HEK293 (cell line): ENCODE data around the gene ARFRP1.

Experiments used
- KLF10 ChIP-seq: fragments of 450-650 bp; IDR thresholded peaks from 2 replicates; pipeline ENCODE4 v1.5.1; 2018; ENCODE audit warnings: missing biosample characterization, mild to moderate bottlenecking, missing genetic modification characterization
- KLF16 ChIP-seq: fragments of 450-650 bp; formaldehyde crosslinking; IDR thresholded peaks from 2 replicates; pipeline ENCODE4 v1.5.1; 2017; ENCODE audit warnings: missing biosample characterization, missing genetic modification characterization
- SETDB1 ChIP-seq: IDR thresholded peaks from one replicate; pipeline ENCODE4 v1.6.1; 2017; ENCODE audit warnings: mild to moderate bottlenecking, low read length, moderate library complexity, mixed read lengths; ENCODE audit not compliant: insufficient read length
- SP3 ChIP-seq: fragments of 450-650 bp; formaldehyde crosslinking; IDR thresholded peaks from 2 replicates; pipeline ENCODE4 v1.5.1; 2016; ENCODE audit warnings: missing biosample characterization, missing genetic modification characterization
- ZBTB48 ChIP-seq: fragments of 450-650 bp; formaldehyde crosslinking; IDR thresholded peaks from 2 replicates; pipeline ENCODE4 v1.5.1; 2016; ENCODE audit warnings: missing biosample characterization, missing genetic modification characterization
- ZFP3 ChIP-seq: fragments of 450-650 bp; formaldehyde crosslinking; IDR thresholded peaks from 2 replicates; pipeline ENCODE4 v1.5.1; 2016; ENCODE audit warnings: low read depth, missing biosample characterization, missing genetic modification characterization
- ZNF24 ChIP-seq: fragments of 450-650 bp; formaldehyde crosslinking; IDR thresholded peaks from 2 replicates; pipeline ENCODE4 v1.5.1; 2016; ENCODE audit warnings: missing biosample characterization, missing genetic modification characterization
- ZNF426 ChIP-seq: fragments of 450-650 bp; formaldehyde crosslinking; IDR thresholded peaks from 2 replicates; pipeline ENCODE4 v1.5.1; 2017; ENCODE audit warnings: missing biosample characterization, missing genetic modification characterization, mild to moderate bottlenecking, inconsistent platforms, moderate library complexity
- ZNF558 ChIP-seq: fragments of 450-650 bp; formaldehyde crosslinking; IDR thresholded peaks from 2 replicates; pipeline ENCODE4 v1.5.1; 2016; ENCODE audit warnings: missing biosample characterization, missing genetic modification characterization
- ZNF610 ChIP-seq: fragments of 450-650 bp; formaldehyde crosslinking; IDR thresholded peaks from 2 replicates; pipeline ENCODE4 v1.5.1; 2016; ENCODE audit warnings: missing biosample characterization, missing genetic modification characterization, borderline replicate concordance
- ZNF658 ChIP-seq: fragments of 450-650 bp; formaldehyde crosslinking; IDR thresholded peaks from 2 replicates; pipeline ENCODE4; 2016; ENCODE audit warnings: missing biosample characterization, missing genetic modification characterization
- ZNF677 ChIP-seq: fragments of 450-650 bp; IDR thresholded peaks from 2 replicates; pipeline ENCODE4 v1.5.0; 2018; ENCODE audit warnings: missing biosample characterization, mild to moderate bottlenecking, missing genetic modification characterization, moderate library complexity
- ZNF76 ChIP-seq: fragments of 450-650 bp; formaldehyde crosslinking; IDR thresholded peaks from 2 replicates; pipeline ENCODE4; 2016; ENCODE audit warnings: low read depth, missing biosample characterization, missing genetic modification characterization, borderline replicate concordance
- ZNF776 ChIP-seq: fragments of 450-650 bp; formaldehyde crosslinking; IDR thresholded peaks from 2 replicates; pipeline ENCODE4 v1.5.0; 2017; ENCODE audit warnings: missing biosample characterization, missing genetic modification characterization, borderline replicate concordance
- ZNF843 ChIP-seq: fragments of 450-650 bp; formaldehyde crosslinking; IDR thresholded peaks from 2 replicates; pipeline ENCODE4 v1.5.1; 2016; ENCODE audit warnings: missing biosample characterization, missing genetic modification characterization
- TF ChIP-seq, protein P1 (sequence below): fragments of 450-650 bp; formaldehyde crosslinking; IDR thresholded peaks from 2 replicates; pipeline ENCODE4 v1.5.1; 2016; ENCODE audit warnings: missing biosample characterization, missing genetic modification characterization
- TF ChIP-seq, protein P2 (sequence below): fragments of 450-650 bp; formaldehyde crosslinking; IDR thresholded peaks from 2 replicates; pipeline ENCODE4 v1.5.0; 2017; ENCODE audit warnings: missing biosample characterization, missing genetic modification characterization, borderline replicate concordance
- TF ChIP-seq, protein P3 (sequence below): fragments of 450-650 bp; IDR thresholded peaks from 2 replicates; pipeline ENCODE4 v1.5.1; 2018; ENCODE audit warnings: missing biosample characterization, mild to moderate bottlenecking, missing genetic modification characterization
- TF ChIP-seq, protein P4 (sequence below): fragments of 450-650 bp; formaldehyde crosslinking; IDR thresholded peaks from 2 replicates; pipeline ENCODE4 v1.5.1; 2017; ENCODE audit warnings: missing biosample characterization, missing genetic modification characterization
- TF ChIP-seq, protein P5 (sequence below): fragments of 450-650 bp; formaldehyde crosslinking; IDR thresholded peaks from 2 replicates; pipeline ENCODE4 v1.5.1; 2017; ENCODE audit warnings: missing biosample characterization, mild to moderate bottlenecking, missing genetic modification characterization, moderate library complexity
- TF ChIP-seq, protein P6 (sequence below): sonication (generic); formaldehyde crosslinking; IDR thresholded peaks from 2 replicates; pipeline ENCODE4 v1.8.1; 2022; ENCODE audit warnings: mild to moderate bottlenecking, moderate library complexity, missing genetic modification reagents
- TF ChIP-seq, protein P7 (sequence below): fragments of 450-650 bp; formaldehyde crosslinking; IDR thresholded peaks from 2 replicates; pipeline ENCODE4 v1.5.1; 2016; ENCODE audit warnings: missing biosample characterization, missing genetic modification characterization

The ARFRP1 gene

DNA sequence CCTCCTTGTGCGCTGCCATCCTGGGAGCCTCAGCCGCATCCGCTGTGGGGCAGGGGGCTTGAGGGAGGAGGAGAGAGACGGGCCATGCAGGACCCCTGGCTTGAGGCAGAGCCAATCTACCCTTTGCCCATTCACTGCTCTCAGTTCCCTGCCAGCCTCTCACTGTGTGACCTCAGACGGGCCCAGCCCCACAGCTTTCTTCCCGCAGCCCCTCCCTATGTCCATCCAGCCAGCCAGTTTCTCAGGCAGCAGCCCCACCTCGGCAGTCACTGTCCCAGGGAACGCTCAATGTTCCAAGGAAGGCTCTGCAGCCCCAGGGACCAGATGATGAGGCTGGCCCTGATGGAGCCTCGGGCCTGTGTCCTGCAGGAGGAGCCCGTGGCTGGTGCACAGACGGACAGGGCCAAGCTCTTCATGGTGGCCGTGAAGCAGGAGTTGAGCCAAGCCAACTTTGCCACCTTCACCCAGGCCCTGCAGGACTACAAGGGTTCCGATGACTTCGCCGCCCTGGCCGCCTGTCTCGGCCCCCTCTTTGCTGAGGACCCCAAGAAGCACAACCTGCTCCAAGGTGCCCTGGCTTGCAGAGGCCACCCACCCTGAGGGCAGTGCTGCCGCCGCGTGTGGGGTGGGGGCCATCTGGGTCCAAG, 15.2 kb downstream of the ARFRP1 start (continued):
- TF ChIP-seq SP3 (no peak), ZNF658 (no peak), ZNF776 (tag by site-specific recombination) (no peak), ZNF677 (tag by site-specific recombination) (peak; percentile 66; the same call in 1 of the 2 replicates), ZNF426 (tag by site-specific recombination) (no peak), ZNF558 (tag by site-specific recombination) (no peak), ZFP3 (tag by site-specific recombination) (no peak), ZNF610 (tag by site-specific recombination) (no peak), KLF16 (tag by site-specific recombination) (no peak), ZNF76 (tag by site-specific recombination) (no peak), ZNF843 (tag by site-specific recombination) (no peak), SETDB1 (no peak), ZNF24 (tag by site-specific recombination) (no peak), ZBTB48 (tag by site-specific recombination) (peak; percentile 95), KLF10 (tag by site-specific recombination) (no peak)
- TF ChIP-seq, protein P1, sequence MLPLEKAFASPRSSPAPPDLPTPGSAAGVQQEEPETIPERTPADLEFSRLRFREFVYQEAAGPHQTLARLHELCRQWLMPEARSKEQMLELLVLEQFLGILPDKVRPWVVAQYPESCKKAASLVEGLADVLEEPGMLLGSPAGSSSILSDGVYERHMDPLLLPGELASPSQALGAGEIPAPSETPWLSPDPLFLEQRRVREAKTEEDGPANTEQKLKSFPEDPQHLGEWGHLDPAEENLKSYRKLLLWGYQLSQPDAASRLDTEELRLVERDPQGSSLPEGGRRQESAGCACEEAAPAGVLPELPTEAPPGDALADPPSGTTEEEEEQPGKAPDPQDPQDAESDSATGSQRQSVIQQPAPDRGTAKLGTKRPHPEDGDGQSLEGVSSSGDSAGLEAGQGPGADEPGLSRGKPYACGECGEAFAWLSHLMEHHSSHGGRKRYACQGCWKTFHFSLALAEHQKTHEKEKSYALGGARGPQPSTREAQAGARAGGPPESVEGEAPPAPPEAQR (tag by site-specific recombination), result no peak
- TF ChIP-seq, protein P2, sequence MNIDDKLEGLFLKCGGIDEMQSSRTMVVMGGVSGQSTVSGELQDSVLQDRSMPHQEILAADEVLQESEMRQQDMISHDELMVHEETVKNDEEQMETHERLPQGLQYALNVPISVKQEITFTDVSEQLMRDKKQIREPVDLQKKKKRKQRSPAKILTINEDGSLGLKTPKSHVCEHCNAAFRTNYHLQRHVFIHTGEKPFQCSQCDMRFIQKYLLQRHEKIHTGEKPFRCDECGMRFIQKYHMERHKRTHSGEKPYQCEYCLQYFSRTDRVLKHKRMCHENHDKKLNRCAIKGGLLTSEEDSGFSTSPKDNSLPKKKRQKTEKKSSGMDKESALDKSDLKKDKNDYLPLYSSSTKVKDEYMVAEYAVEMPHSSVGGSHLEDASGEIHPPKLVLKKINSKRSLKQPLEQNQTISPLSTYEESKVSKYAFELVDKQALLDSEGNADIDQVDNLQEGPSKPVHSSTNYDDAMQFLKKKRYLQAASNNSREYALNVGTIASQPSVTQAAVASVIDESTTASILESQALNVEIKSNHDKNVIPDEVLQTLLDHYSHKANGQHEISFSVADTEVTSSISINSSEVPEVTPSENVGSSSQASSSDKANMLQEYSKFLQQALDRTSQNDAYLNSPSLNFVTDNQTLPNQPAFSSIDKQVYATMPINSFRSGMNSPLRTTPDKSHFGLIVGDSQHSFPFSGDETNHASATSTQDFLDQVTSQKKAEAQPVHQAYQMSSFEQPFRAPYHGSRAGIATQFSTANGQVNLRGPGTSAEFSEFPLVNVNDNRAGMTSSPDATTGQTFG (tag by site-specific recombination), result no peak
- TF ChIP-seq, protein P3, sequence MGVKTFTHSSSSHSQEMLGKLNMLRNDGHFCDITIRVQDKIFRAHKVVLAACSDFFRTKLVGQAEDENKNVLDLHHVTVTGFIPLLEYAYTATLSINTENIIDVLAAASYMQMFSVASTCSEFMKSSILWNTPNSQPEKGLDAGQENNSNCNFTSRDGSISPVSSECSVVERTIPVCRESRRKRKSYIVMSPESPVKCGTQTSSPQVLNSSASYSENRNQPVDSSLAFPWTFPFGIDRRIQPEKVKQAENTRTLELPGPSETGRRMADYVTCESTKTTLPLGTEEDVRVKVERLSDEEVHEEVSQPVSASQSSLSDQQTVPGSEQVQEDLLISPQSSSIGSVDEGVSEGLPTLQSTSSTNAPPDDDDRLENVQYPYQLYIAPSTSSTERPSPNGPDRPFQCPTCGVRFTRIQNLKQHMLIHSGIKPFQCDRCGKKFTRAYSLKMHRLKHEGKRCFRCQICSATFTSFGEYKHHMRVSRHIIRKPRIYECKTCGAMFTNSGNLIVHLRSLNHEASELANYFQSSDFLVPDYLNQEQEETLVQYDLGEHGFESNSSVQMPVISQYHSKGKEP (tag by site-specific recombination), result no peak
- TF ChIP-seq, protein P4, sequence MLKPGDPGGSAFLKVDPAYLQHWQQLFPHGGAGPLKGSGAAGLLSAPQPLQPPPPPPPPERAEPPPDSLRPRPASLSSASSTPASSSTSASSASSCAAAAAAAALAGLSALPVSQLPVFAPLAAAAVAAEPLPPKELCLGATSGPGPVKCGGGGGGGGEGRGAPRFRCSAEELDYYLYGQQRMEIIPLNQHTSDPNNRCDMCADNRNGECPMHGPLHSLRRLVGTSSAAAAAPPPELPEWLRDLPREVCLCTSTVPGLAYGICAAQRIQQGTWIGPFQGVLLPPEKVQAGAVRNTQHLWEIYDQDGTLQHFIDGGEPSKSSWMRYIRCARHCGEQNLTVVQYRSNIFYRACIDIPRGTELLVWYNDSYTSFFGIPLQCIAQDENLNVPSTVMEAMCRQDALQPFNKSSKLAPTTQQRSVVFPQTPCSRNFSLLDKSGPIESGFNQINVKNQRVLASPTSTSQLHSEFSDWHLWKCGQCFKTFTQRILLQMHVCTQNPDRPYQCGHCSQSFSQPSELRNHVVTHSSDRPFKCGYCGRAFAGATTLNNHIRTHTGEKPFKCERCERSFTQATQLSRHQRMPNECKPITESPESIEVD (tag by site-specific recombination), result no peak
- TF ChIP-seq, protein P5, sequence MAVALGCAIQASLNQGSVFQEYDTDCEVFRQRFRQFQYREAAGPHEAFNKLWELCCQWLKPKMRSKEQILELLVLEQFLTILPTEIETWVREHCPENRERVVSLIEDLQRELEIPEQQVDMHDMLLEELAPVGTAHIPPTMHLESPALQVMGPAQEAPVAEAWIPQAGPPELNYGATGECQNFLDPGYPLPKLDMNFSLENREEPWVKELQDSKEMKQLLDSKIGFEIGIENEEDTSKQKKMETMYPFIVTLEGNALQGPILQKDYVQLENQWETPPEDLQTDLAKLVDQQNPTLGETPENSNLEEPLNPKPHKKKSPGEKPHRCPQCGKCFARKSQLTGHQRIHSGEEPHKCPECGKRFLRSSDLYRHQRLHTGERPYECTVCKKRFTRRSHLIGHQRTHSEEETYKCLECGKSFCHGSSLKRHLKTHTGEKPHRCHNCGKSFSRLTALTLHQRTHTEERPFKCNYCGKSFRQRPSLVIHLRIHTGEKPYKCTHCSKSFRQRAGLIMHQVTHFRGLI (tag by site-specific recombination), result no peak
- TF ChIP-seq, protein P6, sequence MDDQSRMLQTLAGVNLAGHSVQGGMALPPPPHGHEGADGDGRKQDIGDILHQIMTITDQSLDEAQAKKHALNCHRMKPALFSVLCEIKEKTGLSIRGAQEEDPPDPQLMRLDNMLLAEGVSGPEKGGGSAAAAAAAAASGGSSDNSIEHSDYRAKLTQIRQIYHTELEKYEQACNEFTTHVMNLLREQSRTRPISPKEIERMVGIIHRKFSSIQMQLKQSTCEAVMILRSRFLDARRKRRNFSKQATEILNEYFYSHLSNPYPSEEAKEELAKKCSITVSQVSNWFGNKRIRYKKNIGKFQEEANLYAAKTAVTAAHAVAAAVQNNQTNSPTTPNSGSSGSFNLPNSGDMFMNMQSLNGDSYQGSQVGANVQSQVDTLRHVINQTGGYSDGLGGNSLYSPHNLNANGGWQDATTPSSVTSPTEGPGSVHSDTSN (CRISPR knock-in tag), result no peak
- TF ChIP-seq, protein P7, sequence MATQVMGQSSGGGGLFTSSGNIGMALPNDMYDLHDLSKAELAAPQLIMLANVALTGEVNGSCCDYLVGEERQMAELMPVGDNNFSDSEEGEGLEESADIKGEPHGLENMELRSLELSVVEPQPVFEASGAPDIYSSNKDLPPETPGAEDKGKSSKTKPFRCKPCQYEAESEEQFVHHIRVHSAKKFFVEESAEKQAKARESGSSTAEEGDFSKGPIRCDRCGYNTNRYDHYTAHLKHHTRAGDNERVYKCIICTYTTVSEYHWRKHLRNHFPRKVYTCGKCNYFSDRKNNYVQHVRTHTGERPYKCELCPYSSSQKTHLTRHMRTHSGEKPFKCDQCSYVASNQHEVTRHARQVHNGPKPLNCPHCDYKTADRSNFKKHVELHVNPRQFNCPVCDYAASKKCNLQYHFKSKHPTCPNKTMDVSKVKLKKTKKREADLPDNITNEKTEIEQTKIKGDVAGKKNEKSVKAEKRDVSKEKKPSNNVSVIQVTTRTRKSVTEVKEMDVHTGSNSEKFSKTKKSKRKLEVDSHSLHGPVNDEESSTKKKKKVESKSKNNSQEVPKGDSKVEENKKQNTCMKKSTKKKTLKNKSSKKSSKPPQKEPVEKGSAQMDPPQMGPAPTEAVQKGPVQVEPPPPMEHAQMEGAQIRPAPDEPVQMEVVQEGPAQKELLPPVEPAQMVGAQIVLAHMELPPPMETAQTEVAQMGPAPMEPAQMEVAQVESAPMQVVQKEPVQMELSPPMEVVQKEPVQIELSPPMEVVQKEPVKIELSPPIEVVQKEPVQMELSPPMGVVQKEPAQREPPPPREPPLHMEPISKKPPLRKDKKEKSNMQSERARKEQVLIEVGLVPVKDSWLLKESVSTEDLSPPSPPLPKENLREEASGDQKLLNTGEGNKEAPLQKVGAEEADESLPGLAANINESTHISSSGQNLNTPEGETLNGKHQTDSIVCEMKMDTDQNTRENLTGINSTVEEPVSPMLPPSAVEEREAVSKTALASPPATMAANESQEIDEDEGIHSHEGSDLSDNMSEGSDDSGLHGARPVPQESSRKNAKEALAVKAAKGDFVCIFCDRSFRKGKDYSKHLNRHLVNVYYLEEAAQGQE (tag by site-specific recombination), result no peak
